Neutrophil (primary cell): Measurements from ENCODE around the gene NUDT8.

Experiments
- H3K27ac ChIP-seq: fragments of 200-600 bp; sonication (generic); 2 replicates; pipeline ENCODE4 v1.5.1; 2016; ENCODE audit warnings: mild to moderate bottlenecking, moderate library complexity
- H3K27me3 ChIP-seq: fragments of 200-600 bp; sonication (generic); 2 replicates; pipeline ENCODE4 v1.6.0; 2016; ENCODE audit warnings: mild to moderate bottlenecking
- H3K36me3 ChIP-seq: fragments of 200-600 bp; sonication (generic); 2 replicates; pipeline ENCODE4 v1.5.1; 2017
- H3K4me1 ChIP-seq, 2 experiments: fragments of 200-600 bp in 1 of 2; sonication (generic) in 1 of 2; 1 replicate in 1 of 2; 2 replicates in 1 of 2; pipeline versions ENCODE4 v1.5.1 to v1.6.1; 2013 to 2016; ENCODE audit warnings: low read depth in 1 of 2, low read length in 1 of 2, mild to moderate bottlenecking in 1 of 2, moderate library complexity in 1 of 2; ENCODE audit not compliant: control insufficient read depth in 1 of 2, insufficient read depth in 1 of 2
- H3K4me3 ChIP-seq, 2 experiments: fragments of 200-600 bp in 1 of 2; sonication (generic) in 1 of 2; 1 replicate in 1 of 2; 2 replicates in 1 of 2; pipeline ENCODE4 v1.5.1; 2013 to 2016; ENCODE audit warnings: low read depth in 1 of 2, low read length in 1 of 2, mild to moderate bottlenecking in 1 of 2, moderate library complexity in 1 of 2
- H3K9me3 ChIP-seq: fragments of 200-600 bp; sonication (generic); 2 replicates; pipeline ENCODE4 v1.5.1; 2016
- TF ChIP-seq, protein P1 (sequence below): fragments of 200-600 bp; sonication (generic); IDR thresholded peaks from 2 replicates; pipeline ENCODE4 v1.5.1; 2016; ENCODE audit warnings: antibody characterized with exemption

NUDT8 gene

DNA sequence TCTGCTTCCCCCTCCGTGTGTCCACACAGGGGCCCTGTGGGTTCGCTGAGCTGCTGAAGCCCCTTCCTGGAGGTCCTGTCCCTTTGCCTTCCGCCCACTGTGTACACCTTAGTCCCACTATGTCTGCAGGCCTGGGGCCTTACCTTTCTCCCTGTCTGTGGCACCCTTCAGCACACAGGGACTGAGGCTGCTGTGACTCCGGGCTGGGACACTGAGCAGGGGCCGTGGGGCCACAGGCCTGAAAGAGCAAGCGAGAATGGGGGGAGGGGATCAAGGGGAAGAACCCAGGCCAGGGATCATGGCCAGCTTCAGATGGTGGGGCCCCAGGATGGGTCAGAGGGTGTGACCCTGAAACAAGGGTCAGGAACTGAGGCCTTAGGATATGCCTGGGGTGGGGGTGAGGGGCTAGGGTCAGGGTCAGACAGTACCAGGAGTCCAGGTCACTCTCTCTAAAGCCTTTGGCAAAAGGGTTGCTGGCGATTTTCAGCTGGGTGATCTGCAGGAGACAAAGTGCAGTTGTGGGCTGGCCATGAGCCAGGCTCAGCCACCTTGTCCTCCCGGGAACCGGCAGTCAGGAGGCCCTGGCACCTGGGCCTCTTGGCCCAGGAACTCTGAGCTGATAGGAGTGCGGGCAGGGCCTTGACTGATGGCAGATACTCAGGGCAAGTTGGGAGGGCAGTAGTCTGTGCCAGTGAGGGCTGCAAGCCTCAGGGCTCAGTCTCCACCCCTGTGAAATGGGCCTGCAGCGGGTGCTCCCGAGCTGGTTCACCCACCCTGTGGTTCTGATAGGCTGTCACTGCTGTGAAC, 2.6 kb upstream of the NUDT8 start:
- H3K4me3 ChIP-seq: no peak overlapping the region
- H3K36me3 ChIP-seq: no peaks in the 10 kb centered on the region
- no peaks in the 10 kb centered on the region for H3K9me3 ChIP-seq
- no peak overlapping the region for H3K27ac ChIP-seq
- TF ChIP-seq, protein P1, sequence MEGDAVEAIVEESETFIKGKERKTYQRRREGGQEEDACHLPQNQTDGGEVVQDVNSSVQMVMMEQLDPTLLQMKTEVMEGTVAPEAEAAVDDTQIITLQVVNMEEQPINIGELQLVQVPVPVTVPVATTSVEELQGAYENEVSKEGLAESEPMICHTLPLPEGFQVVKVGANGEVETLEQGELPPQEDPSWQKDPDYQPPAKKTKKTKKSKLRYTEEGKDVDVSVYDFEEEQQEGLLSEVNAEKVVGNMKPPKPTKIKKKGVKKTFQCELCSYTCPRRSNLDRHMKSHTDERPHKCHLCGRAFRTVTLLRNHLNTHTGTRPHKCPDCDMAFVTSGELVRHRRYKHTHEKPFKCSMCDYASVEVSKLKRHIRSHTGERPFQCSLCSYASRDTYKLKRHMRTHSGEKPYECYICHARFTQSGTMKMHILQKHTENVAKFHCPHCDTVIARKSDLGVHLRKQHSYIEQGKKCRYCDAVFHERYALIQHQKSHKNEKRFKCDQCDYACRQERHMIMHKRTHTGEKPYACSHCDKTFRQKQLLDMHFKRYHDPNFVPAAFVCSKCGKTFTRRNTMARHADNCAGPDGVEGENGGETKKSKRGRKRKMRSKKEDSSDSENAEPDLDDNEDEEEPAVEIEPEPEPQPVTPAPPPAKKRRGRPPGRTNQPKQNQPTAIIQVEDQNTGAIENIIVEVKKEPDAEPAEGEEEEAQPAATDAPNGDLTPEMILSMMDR: no peak
- H3K4me1 ChIP-seq: peaks cover 13 to 15% of the 10 kb centered on the region in 2 experiments
- H3K27me3 ChIP-seq: peaks cover 6% of the 10 kb centered on the region

DNA sequence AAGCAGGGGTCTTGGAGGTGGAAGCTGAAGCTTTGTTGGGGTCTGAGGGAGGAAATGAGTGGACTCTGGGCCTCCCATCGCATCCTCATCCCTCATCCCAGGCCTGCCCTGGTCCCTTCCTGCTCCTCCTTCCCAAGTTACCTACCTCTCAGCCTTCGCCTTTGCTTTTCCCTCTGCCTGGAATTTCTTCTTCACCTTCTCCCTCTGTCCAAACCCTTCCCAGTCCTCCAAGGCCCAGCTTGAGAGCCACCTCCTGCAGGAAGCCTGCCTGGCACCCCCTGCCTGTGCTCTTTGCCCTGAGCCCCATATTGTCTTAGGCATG, 2.1 kb upstream of the NUDT8 start:
- H3K4me3 ChIP-seq: no peak overlapping the region
- H3K4me1 ChIP-seq: peaks cover 13 to 15% of the 10 kb centered on the region in 2 experiments
- H3K27me3 ChIP-seq: peaks cover 6% of the 10 kb centered on the region
- H3K9me3 ChIP-seq: no peaks in the 10 kb centered on the region
- H3K36me3 ChIP-seq: no peaks in the 10 kb centered on the region
- H3K27ac ChIP-seq: no peak overlapping the region
- TF ChIP-seq, protein P1: no peak

DNA sequence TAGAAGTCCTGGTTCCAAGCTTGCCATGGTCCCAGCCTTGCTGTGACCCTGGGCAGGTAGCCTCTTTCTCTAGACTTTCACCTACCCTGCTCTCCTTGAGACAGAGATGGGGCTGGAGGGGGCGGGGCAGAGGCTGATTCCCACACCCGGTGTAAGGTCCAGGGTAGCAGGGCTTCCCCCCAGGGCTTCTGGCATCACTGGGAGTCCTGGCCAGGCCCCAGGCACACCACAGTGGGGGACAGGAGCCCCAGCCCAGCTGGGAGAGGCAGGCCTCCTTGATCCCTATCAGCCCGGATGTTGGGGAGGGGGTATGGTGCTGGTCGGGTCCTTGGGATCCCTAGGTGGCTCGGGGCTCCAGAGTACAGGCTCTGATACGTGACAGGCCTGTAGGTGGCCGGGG, 1.7 kb upstream of the NUDT8 start:
- Histone ChIP-seq H3K27ac (no peak overlapping the region), H3K27me3 (peaks cover 6% of the 10 kb centered on the region), H3K9me3 (no peaks in the 10 kb centered on the region), H3K4me3 (no peak overlapping the region), H3K36me3 (no peaks in the 10 kb centered on the region), H3K4me1 (peaks cover 13 to 15% of the 10 kb centered on the region in 2 experiments)
- TF ChIP-seq, protein P1: no peak

DNA sequence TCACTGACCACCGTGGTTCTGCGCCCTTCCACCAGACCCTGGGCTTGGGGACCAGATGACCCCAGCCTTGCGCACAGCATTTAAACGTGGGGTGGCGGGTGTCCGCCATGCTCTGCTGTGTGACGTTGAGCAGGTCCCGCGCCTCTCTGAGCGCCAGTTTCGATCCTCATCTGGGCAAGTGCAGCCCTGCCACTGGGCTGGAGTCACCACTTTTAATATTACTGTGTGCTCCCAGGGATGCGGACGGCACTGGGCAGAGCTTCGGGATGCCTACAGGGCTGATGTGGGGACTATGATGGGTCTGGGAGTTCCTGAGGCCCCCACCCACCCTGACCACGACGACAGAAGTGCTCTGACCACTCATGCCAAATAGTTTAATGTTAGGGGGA, 1.2 kb upstream of the NUDT8 start:
- Histone ChIP-seq H3K9me3 (no peaks in the 10 kb centered on the region), H3K27me3 (peaks cover 6% of the 10 kb centered on the region), H3K4me1 (peaks cover 13 to 15% of the 10 kb centered on the region in 2 experiments), H3K4me3 (peak overlapping the region; percentile 74 to 80), H3K36me3 (no peaks in the 10 kb centered on the region), H3K27ac (peak overlapping the region; percentile 83)
- TF ChIP-seq, protein P1: no peak

DNA sequence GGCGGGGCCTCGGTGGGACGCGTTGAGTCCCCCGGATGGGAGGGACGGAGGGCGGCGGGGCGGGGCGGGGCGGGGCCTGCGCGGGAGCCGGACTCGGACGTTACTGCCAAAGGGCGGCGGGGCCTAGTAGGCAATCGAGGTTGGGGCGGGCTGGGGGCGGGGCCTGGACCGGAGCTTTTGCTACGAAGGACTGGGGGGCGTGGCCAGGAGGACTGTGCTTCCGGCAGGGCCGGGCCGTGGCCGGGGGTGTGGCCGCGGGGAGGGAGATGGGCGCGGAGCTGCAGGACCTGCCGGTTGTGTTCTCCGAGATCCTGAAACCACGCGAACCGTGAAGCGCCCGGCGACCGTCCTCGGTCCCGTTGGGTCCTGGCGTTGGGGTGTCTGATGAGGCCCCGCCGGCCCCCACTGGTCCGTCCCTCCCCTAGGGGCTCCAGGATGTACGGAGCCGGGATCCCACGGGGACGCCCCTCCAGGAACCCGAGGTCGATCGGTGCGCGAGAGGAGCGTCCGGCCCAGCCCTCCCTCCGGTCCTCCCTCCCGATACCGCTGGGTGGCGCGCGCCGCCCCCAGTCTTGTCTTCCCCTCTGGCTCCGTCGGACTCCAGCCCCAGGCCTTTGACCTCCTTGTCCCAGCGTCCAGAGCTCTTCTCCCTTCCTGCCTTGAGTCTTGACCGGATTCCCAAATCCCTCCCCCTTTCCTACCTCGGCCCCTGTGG, 648 bp upstream of the NUDT8 start:
- H3K27ac ChIP-seq: peak overlapping the region; percentile 83

More for the DNA sequence above, 648 bp upstream of the NUDT8 start:
- no peaks in the 10 kb centered on the region for H3K9me3 ChIP-seq
- peak overlapping the region; percentile 74 to 80 for H3K4me3 ChIP-seq
- H3K27me3 ChIP-seq: peaks cover 6% of the 10 kb centered on the region
- TF ChIP-seq, protein P1: peak; percentile 53
- H3K36me3 ChIP-seq: no peaks in the 10 kb centered on the region
- peaks cover 13 to 15% of the 10 kb centered on the region in 2 experiments for H3K4me1 ChIP-seq
